ENCODE data around the gene CHD9NB.
A peak's percentile ranks its signal among the peaks of the same experiment; 100 is the strongest.

CHD9NB gene

GRCh38 chr16:53052519-53053501, at the start of gene CHD9NB:
Gene CHD9NB (minus strand): TSS chr16:53052897. CDS start chr16:53044158, 8,739 bp downstream.
- no peak for DNase-seq

- no peak for DNase-seq
These were observed 48.2 kb upstream of the CHD9NB start for GRCh38 chr16:53100889-53101288.

GRCh38 chr16:53100131-53100748, 47.5 kb upstream of the CHD9NB start:
- no peak for DNase-seq

GRCh38 chr16:53099318-53100130, 46.8 kb upstream of the CHD9NB start:
- peak; percentile 72 for DNase-seq

- no peak for DNase-seq
These were observed 46.0 kb upstream of the CHD9NB start for GRCh38 chr16:53098526-53099317.

GRCh38 chr16:53097190-53097589, 44.5 kb upstream of the CHD9NB start:
- DNase-seq: no peak

GRCh38 chr16:53094013-53094630, 41.4 kb upstream of the CHD9NB start:
- no peak for DNase-seq

GRCh38 chr16:53093162-53093744, 40.6 kb upstream of the CHD9NB start:
- DNase-seq: no peak

GRCh38 chr16:53092284-53092683, 39.6 kb upstream of the CHD9NB start:
- DNase-seq: no peak

- DNase-seq: peak; percentile 44
These were observed 38.9 kb upstream of the CHD9NB start for GRCh38 chr16:53091466-53092211.

- DNase-seq: no peak
These were observed 38.1 kb upstream of the CHD9NB start for GRCh38 chr16:53090591-53091411.

GRCh38 chr16:53090286-53090590, 37.5 kb upstream of the CHD9NB start:
- no peak for DNase-seq

GRCh38 chr16:53089434-53090285, 37.0 kb upstream of the CHD9NB start:
- DNase-seq: no peak

GRCh38 chr16:53087101-53087500, 34.4 kb upstream of the CHD9NB start:
- no peak for DNase-seq

GRCh38 chr16:53085931-53086421, 33.3 kb upstream of the CHD9NB start:
- DNase-seq: no peak

- no peak for DNase-seq
These were observed 32.7 kb upstream of the CHD9NB start for GRCh38 chr16:53085369-53085843.

GRCh38 chr16:53084746-53085334, 32.1 kb upstream of the CHD9NB start:
- DNase-seq: no peak

GRCh38 chr16:53084141-53084541, 31.4 kb upstream of the CHD9NB start:
- no peak for DNase-seq

Data from NCI-H187 treated with DMSO at 0.1 percent for 48 hours (cell line).